IMR-90 (cell line): ENCODE data around the gene ULBP2.

ENCODE experiments used
- BHLHE40 ChIP-seq: fragments of 150-350 bp; IDR thresholded peaks from 2 replicates; pipeline ENCODE4 v1.6.1; 2016; ENCODE audit warnings: mild to moderate bottlenecking, low read depth, low read length
- CEBPB ChIP-seq: IDR thresholded peaks from 2 replicates; pipeline ENCODE4 v1.6.1; 2012; ENCODE audit warnings: low read depth, low read length, improper control_type of control experiment
- CHD1 ChIP-seq: IDR thresholded peaks from 2 replicates; pipeline ENCODE4 v1.6.1; 2012; ENCODE audit warnings: low read depth, low read length, improper control_type of control experiment
- ELK1 ChIP-seq: fragments of 150-350 bp; IDR thresholded peaks from 2 replicates; pipeline ENCODE4 v1.6.1; 2016; ENCODE audit warnings: low read depth, mild to moderate bottlenecking, low read length, moderate library complexity, borderline replicate concordance
- MAFK ChIP-seq: IDR thresholded peaks from 2 replicates; pipeline ENCODE4 v1.6.1; 2012; ENCODE audit warnings: low read depth, low read length, improper control_type of control experiment
- MXI1 ChIP-seq: IDR thresholded peaks from 2 replicates; pipeline ENCODE4 v1.6.1; 2012; ENCODE audit warnings: low read depth, mild to moderate bottlenecking, low read length, moderate library complexity, borderline replicate concordance
- NFE2L2 ChIP-seq: fragments of 150-350 bp; IDR thresholded peaks from 2 replicates; pipeline ENCODE4 v1.6.1; 2016; ENCODE audit warnings: low read depth, mild to moderate bottlenecking, low read length
- POLR2A ChIP-seq: IDR thresholded peaks from 2 replicates; pipeline ENCODE4 v1.6.1; 2012; ENCODE audit warnings: mild to moderate bottlenecking, low read depth, low read length
- RAD21 ChIP-seq: IDR thresholded peaks from 2 replicates; pipeline ENCODE4 v1.6.1; 2012; ENCODE audit warnings: low read length, improper control_type of control experiment
- RCOR1 ChIP-seq: IDR thresholded peaks from 2 replicates; pipeline ENCODE4 v1.6.1; 2012; ENCODE audit warnings: mild to moderate bottlenecking, low read length, improper control_type of control experiment; ENCODE audit not compliant: insufficient replicate concordance
- RFX5 ChIP-seq: IDR thresholded peaks from 2 replicates; pipeline ENCODE4 v1.8.0; 2012; ENCODE audit warnings: low read depth, mild to moderate bottlenecking, low read length, moderate library complexity
- SMC3 ChIP-seq: fragments of 150-350 bp; IDR thresholded peaks from 2 replicates; pipeline ENCODE4 v1.6.1; 2016; ENCODE audit warnings: low read depth, mild to moderate bottlenecking, antibody characterized with exemption, low read length, moderate library complexity
- USF2 ChIP-seq: fragments of 150-350 bp; IDR thresholded peaks from 2 replicates; pipeline ENCODE4 v1.6.1; 2017; ENCODE audit warnings: mild to moderate bottlenecking, antibody characterized with exemption, low read length, low read depth
- TF ChIP-seq, protein P1 (sequence below): conservative IDR thresholded peaks from 2 replicates; pipeline ENCODE4 v1.5.1; 2012; ENCODE audit warnings: mild to moderate bottlenecking, low read depth, low read length, improper control_type of control experiment

- TF ChIP-seq, protein P1, sequence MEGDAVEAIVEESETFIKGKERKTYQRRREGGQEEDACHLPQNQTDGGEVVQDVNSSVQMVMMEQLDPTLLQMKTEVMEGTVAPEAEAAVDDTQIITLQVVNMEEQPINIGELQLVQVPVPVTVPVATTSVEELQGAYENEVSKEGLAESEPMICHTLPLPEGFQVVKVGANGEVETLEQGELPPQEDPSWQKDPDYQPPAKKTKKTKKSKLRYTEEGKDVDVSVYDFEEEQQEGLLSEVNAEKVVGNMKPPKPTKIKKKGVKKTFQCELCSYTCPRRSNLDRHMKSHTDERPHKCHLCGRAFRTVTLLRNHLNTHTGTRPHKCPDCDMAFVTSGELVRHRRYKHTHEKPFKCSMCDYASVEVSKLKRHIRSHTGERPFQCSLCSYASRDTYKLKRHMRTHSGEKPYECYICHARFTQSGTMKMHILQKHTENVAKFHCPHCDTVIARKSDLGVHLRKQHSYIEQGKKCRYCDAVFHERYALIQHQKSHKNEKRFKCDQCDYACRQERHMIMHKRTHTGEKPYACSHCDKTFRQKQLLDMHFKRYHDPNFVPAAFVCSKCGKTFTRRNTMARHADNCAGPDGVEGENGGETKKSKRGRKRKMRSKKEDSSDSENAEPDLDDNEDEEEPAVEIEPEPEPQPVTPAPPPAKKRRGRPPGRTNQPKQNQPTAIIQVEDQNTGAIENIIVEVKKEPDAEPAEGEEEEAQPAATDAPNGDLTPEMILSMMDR: no peak
- no peak for TF ChIP-seq POLR2A
- TF ChIP-seq ELK1: no peak
- TF ChIP-seq USF2: no peak
- no peak; the same call in 1 of the 2 replicates for TF ChIP-seq RAD21
- no peak for TF ChIP-seq NFE2L2
- no peak for TF ChIP-seq CHD1
- no peak for TF ChIP-seq CEBPB
- TF ChIP-seq MXI1: no peak
- no peak for TF ChIP-seq SMC3
- no peak for TF ChIP-seq BHLHE40
- no peak for TF ChIP-seq RFX5
- TF ChIP-seq MAFK: no peak
- TF ChIP-seq RCOR1: no peak
These were observed 18.4 kb upstream of the ULBP2 start for GRCh38 chr6:149923327-149923986.
